HCT116 (cell line): ENCODE results near the gene MOV10L1. TPM values are rescaled to one million over a fixed set of nuclear protein-coding genes. Genes with fewer than 3 reads are reported as not detected.

Experiments
- ATAC-seq: fragments of 200-7000 bp; cut with Tn5 transposase; 2 replicates; pipeline ENCODE4 v1.9.1; 2020; ENCODE audit warnings: mild to moderate bottlenecking, moderate library complexity
- BruUV-seq: library from RNA; stranded (reverse); fragments of 400-500 nt; replicated peaks from 2 replicates; lab custom pipeline; 2021; lab: Mats Ljungman, UMichigan
- CTCF ChIA-PET: fragments of 300-600 bp; sonication (Branson Sonifier 250); formaldehyde crosslinking; loops from one replicate; lab custom pipeline; 2021; ENCODE audit warnings: antibody characterized with exemption; lab: Charles Lee
- POLR2A ChIA-PET: fragments of 300-600, 350-600 bp; sonication (Branson Sonifier 250); formaldehyde crosslinking; loops from one replicate; lab custom pipeline; 2021; ENCODE audit warnings: antibody characterized with exemption; lab: Charles Lee
- RAD21 ChIA-PET, 2 experiments: fragments of 300-600 bp; sonication (Branson Sonifier 250); formaldehyde crosslinking; loops; one replicate each; lab custom pipeline; 2023; ENCODE audit warnings: low total read pairs in 2 of 2; ENCODE audit not compliant: uncharacterized antibody in 2 of 2, unreplicated experiment in 2 of 2, low non-redundant PET in 1 of 2; lab: Charles Lee
- DNase-seq: peaks from one replicate; pipeline ENCODE4 v3.0.0-alpha.2; 2010; ENCODE audit warnings: low read depth, low spot score
- H2AFZ ChIP-seq: fragments of 200-600 bp; shearing (Covaris generic), sonication (generic); 2 replicates; pipeline ENCODE4 v1.6.1; 2017; ENCODE audit warnings: low read depth, mixed run types, mixed read lengths, antibody characterized with exemption, low read length; ENCODE audit not compliant: poor library complexity, severe bottlenecking
- H3K27ac ChIP-seq: 2 replicates; pipeline ENCODE4 v1.5.1; 2012; ENCODE audit warnings: low read depth, low read length
- H3K27me3 ChIP-seq: fragments of 200-600 bp; sonication (generic); 2 replicates; pipeline ENCODE4 v1.6.1; 2016; ENCODE audit warnings: mixed run types, low read length, mixed read lengths; ENCODE audit not compliant: insufficient read depth
- H3K36me3 ChIP-seq, 2 experiments: fragments of 200-500 bp in 1 of 2; fragments of 200-600 bp in 1 of 2; sonication (Bioruptor generic) in 1 of 2; sonication (generic) in 1 of 2; 2 replicates each; pipeline versions ENCODE4 v1.5.1 to v1.6.1; 2014 to 2016; ENCODE audit warnings: low read length in 2 of 2, inconsistent platforms in 1 of 2, mixed read lengths in 1 of 2, mixed run types in 1 of 2; ENCODE audit not compliant: insufficient read depth in 2 of 2, control insufficient read depth in 1 of 2
- H3K4me1 ChIP-seq, 2 experiments: fragments of 200-600 bp in 1 of 2; sonication (generic) in 1 of 2; 2 replicates each; pipeline versions ENCODE4 v1.5.1 to v1.6.1; 2012 to 2017; ENCODE audit warnings: low read length in 2 of 2, inconsistent platforms in 1 of 2, mild to moderate bottlenecking in 1 of 2, mixed read lengths in 1 of 2, mixed run types in 1 of 2, moderate library complexity in 1 of 2; ENCODE audit not compliant: insufficient read depth in 2 of 2, control insufficient read depth in 1 of 2
- H3K4me2 ChIP-seq: fragments of 200-600 bp; sonication (generic); 2 replicates; pipeline ENCODE4 v1.6.1; 2017; ENCODE audit warnings: mixed run types, low read length, mixed read lengths
- H3K4me3 ChIP-seq, 2 experiments: fragments of 200-600 bp in 1 of 2; sonication (generic) in 1 of 2; replicated peaks in 1 of 2; 2 replicates each; pipeline ENCODE4 v1.5.1; 2011 to 2016; ENCODE audit warnings: low read length in 2 of 2, control low read depth in 1 of 2, low read depth in 1 of 2, mild to moderate bottlenecking in 1 of 2, mixed read lengths in 1 of 2, mixed run types in 1 of 2
- H3K79me2 ChIP-seq: fragments of 200-600 bp; sonication (generic); 2 replicates; pipeline ENCODE4 v1.6.1; 2017; ENCODE audit warnings: mild to moderate bottlenecking, mixed run types, low read length, moderate library complexity, mixed read lengths; ENCODE audit not compliant: insufficient read depth
- H3K9ac ChIP-seq: fragments of 200-600 bp; sonication (generic); 2 replicates; pipeline ENCODE4 v1.6.1; 2016; ENCODE audit warnings: low read length, mixed read lengths
- H3K9me2 ChIP-seq: fragments of 200-600 bp; sonication (generic), shearing (Covaris generic); 2 replicates; pipeline ENCODE4 v1.6.1; 2017; ENCODE audit warnings: mixed run types, mild to moderate bottlenecking, moderate library complexity; ENCODE audit not compliant: insufficient read depth
- H3K9me3 ChIP-seq, 2 experiments: fragments of 200-500 bp in 1 of 2; fragments of 200-600 bp in 1 of 2; sonication (Bioruptor generic) in 1 of 2; sonication (generic) in 1 of 2; 2 replicates each; pipeline ENCODE4 v1.6.1; 2014 to 2017; ENCODE audit warnings: low read length in 2 of 2, mixed read lengths in 2 of 2, inconsistent platforms in 1 of 2, low read depth in 1 of 2, mild to moderate bottlenecking in 1 of 2, mixed run types in 1 of 2, moderate library complexity in 1 of 2; ENCODE audit not compliant: control insufficient read depth in 1 of 2, insufficient read depth in 1 of 2
- H4K20me1 ChIP-seq: fragments of 200-600 bp; sonication (generic), shearing (Covaris generic); 2 replicates; pipeline ENCODE4 v1.6.1; 2017; ENCODE audit warnings: mixed run types, mild to moderate bottlenecking, moderate library complexity; ENCODE audit not compliant: insufficient read depth
- CEBPB ChIP-seq: IDR thresholded peaks from 2 replicates; pipeline ENCODE4 v1.6.1; 2012; ENCODE audit warnings: low read depth
- EGR1 ChIP-seq: IDR thresholded peaks from 2 replicates; pipeline ENCODE4 v1.6.1; 2012; ENCODE audit warnings: low read depth
- ELF1 ChIP-seq: IDR thresholded peaks from 2 replicates; pipeline ENCODE4 v1.6.1; 2012; ENCODE audit warnings: low read depth, borderline replicate concordance
- EZH2 ChIP-seq: fragments of 200-600 bp; sonication (generic); IDR thresholded peaks from 2 replicates; pipeline ENCODE4 v1.6.1; 2017; ENCODE audit warnings: antibody characterized with exemption, mixed run types
- EZH2phosphoT487 ChIP-seq: fragments of 200-600 bp; IDR thresholded peaks from 2 replicates; pipeline ENCODE4 v1.6.1; 2018; ENCODE audit warnings: antibody characterized with exemption, borderline replicate concordance
- JUND ChIP-seq: IDR thresholded peaks from 2 replicates; pipeline ENCODE4 v1.6.1; 2012
- POLR2A ChIP-seq: IDR thresholded peaks from 2 replicates; pipeline ENCODE4 v1.7.0; 2011; ENCODE audit warnings: borderline replicate concordance; ENCODE audit not compliant: insufficient read depth, insufficient read length; ENCODE audit errors: extremely low read depth
- POLR2AphosphoS5 ChIP-seq: IDR thresholded peaks from 2 replicates; pipeline ENCODE4 v1.6.1; 2011; ENCODE audit warnings: mild to moderate bottlenecking, low read depth, low read length, moderate library complexity
- SP1 ChIP-seq: IDR thresholded peaks from 2 replicates; pipeline ENCODE4 v1.6.1; 2012; ENCODE audit warnings: low read depth
- YY1 ChIP-seq: IDR thresholded peaks from 2 replicates; pipeline ENCODE4 v1.6.1; 2011; ENCODE audit warnings: low read length, low read depth, moderate library complexity, mild to moderate bottlenecking; ENCODE audit not compliant: insufficient replicate concordance; ENCODE audit errors: extremely low read depth
- ZFX ChIP-seq: fragments of 450-650 bp; IDR thresholded peaks from 2 replicates; pipeline ENCODE4 v1.6.1; 2017
- ZNF274 ChIP-seq: fragments of 200-500 bp; sonication (Bioruptor generic); IDR thresholded peaks from 2 replicates; pipeline ENCODE4 v1.6.1; 2014; ENCODE audit warnings: mild to moderate bottlenecking, low read depth, low read length, inconsistent platforms
- intact Hi-C: fragments of 100-400 bp; cut with micrococcal nuclease; formaldehyde crosslinking; loops from 2 replicates; pipeline ENCODE4 v1.10.0; 2022
- total RNA-seq: library from RNA; stranded (reverse); gene quantifications from one replicate; pipeline ENCODE4 v1.2.1, GENCODE V29; 2021; ENCODE audit not compliant: unreplicated experiment
- TF ChIP-seq, protein P1 (sequence below), 3 experiments: fragments of 200-600 bp in 1 of 3; sonication (generic) in 1 of 3; IDR thresholded peaks in 2 of 3; conservative IDR thresholded peaks in 1 of 3; 2 replicates each; pipeline ENCODE4 v1.5.1; 2012 to 2017; ENCODE audit warnings: low read depth in 2 of 3, low read length in 2 of 3, antibody characterized with exemption in 1 of 3, borderline replicate concordance in 1 of 3, control low read depth in 1 of 3, mild to moderate bottlenecking in 1 of 3, mixed read lengths in 1 of 3, mixed run types in 1 of 3, moderate library complexity in 1 of 3; ENCODE audit not compliant: insufficient read depth in 1 of 3
- TF ChIP-seq, protein P2 (sequence below): IDR thresholded peaks from 2 replicates; pipeline ENCODE4 v1.6.1; 2011; ENCODE audit warnings: mild to moderate bottlenecking, low read length, moderate library complexity; ENCODE audit not compliant: insufficient replicate concordance; ENCODE audit errors: extremely low read depth
- TF ChIP-seq, protein P3 (sequence below): IDR thresholded peaks from 2 replicates; pipeline ENCODE4 v1.6.1; 2012
- TF ChIP-seq, protein P4 (sequence below): IDR thresholded peaks from 2 replicates; pipeline ENCODE4 v1.6.1; 2012; ENCODE audit warnings: low read depth

MOV10L1 gene
- total RNA-seq, 1 experiment from 2014 or later, result not detected

DNA sequence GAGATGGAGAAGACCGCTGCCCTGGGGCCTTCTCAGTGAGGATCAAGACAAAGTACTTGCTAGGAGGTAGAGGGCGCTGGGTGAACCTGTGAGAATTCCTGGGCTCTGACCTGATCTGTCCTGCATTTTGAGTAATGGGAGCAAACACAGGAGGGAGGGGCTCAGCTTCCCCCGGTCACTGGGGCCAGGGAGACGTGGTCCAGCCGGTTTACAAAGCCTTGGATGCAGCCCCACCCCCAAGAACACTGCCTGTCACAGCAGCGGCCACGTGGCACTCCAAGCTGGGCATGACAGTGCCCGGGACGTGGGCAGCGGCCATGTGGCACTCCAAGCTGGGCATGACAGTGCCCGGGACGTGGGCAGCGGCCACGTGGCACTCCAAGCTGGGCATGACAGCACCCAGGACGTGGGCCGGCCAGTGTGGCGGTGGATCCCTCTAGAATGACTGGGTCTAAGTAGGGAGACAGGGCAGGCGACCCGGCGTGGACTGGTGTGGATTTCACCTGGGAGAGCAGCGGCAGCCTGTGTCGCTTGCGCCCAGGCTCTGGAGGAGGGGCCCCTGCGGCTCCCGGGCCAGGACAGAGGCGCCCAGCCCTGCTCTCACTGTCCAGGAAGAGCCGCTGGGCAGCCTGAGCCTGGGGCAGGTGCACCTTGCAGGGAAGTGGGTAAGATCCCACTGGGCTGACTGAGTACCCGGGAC, 29.2 kb upstream of the MOV10L1 start (continued):
- no peak for TF ChIP-seq CEBPB
- TF ChIP-seq YY1, result no peak
- TF ChIP-seq, protein P1, sequence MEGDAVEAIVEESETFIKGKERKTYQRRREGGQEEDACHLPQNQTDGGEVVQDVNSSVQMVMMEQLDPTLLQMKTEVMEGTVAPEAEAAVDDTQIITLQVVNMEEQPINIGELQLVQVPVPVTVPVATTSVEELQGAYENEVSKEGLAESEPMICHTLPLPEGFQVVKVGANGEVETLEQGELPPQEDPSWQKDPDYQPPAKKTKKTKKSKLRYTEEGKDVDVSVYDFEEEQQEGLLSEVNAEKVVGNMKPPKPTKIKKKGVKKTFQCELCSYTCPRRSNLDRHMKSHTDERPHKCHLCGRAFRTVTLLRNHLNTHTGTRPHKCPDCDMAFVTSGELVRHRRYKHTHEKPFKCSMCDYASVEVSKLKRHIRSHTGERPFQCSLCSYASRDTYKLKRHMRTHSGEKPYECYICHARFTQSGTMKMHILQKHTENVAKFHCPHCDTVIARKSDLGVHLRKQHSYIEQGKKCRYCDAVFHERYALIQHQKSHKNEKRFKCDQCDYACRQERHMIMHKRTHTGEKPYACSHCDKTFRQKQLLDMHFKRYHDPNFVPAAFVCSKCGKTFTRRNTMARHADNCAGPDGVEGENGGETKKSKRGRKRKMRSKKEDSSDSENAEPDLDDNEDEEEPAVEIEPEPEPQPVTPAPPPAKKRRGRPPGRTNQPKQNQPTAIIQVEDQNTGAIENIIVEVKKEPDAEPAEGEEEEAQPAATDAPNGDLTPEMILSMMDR (IDR thresholded peaks at IDR 0.05 in 2 of 3, conservative IDR thresholded peaks at IDR 0.05 in 1 of 3; ENCODE audit: borderline replicate concordance in 1 of 3, insufficient read depth in 1 of 3, low read depth in 2 of 3, low read length in 2 of 3), result no peak

DNA sequence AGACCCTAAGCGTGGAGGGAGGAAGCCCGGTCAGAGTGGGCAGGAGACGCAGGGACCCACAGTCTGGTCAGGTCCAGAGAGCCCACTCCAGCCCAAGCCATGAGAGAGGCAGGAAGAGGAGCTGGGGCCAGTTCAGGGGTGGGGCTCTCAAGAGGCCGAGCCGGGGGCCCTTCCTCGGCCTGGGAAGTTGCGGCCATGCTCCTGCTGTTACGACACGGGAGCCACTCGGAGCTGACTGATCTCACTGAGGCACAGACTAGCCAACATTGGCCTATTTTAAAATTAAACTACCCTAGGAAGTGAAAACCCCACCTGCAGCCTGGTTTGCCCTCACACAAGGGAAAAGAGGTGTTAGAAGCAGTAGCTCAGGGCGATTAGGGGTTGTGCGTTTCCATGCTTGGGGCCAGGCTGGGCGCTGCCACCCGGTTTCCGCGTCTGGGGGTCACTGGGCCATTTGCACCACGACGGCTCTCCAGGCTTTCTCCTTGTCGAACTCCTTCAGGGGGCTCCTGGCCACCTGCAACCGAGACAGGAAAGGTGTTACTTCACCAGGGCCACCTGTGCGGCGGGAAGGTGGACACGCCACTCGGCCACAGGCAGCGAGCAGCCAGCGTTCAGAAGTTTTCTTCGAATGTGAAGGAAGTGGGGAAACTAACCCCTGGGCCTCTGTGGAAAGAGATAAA, 28.5 kb upstream of the MOV10L1 start:
- CTCF ChIA-PET, result no interaction called here
- Histone ChIP-seq H2AFZ (no peak overlapping the region), H4K20me1 (no peaks in the 10 kb centered on the region), H3K9ac (no peak overlapping the region), H3K36me3 (no peaks in the 10 kb centered on the region), H3K27me3 (no peaks in the 10 kb centered on the region), H3K9me3 (no peaks in the 10 kb centered on the region), H3K27ac (no peak overlapping the region), H3K4me2 (no peak overlapping the region), H3K9me2 (no peaks in the 10 kb centered on the region), H3K79me2 (no peaks in the 10 kb centered on the region), H3K4me3 (no peak overlapping the region), H3K4me1 (no peaks in the 10 kb centered on the region)
- intact Hi-C loops, result no loop called here
- RAD21 ChIA-PET, result no interaction called here
- POLR2A ChIA-PET, result no interaction called here
- DNase-seq (no peak), ATAC-seq (no peak)
- no TSS peak for BruUV-seq
- no peak for TF ChIP-seq SP1
- TF ChIP-seq EZH2phosphoT487, result no peak
- TF ChIP-seq ZFX, result no peak
- TF ChIP-seq, protein P2, sequence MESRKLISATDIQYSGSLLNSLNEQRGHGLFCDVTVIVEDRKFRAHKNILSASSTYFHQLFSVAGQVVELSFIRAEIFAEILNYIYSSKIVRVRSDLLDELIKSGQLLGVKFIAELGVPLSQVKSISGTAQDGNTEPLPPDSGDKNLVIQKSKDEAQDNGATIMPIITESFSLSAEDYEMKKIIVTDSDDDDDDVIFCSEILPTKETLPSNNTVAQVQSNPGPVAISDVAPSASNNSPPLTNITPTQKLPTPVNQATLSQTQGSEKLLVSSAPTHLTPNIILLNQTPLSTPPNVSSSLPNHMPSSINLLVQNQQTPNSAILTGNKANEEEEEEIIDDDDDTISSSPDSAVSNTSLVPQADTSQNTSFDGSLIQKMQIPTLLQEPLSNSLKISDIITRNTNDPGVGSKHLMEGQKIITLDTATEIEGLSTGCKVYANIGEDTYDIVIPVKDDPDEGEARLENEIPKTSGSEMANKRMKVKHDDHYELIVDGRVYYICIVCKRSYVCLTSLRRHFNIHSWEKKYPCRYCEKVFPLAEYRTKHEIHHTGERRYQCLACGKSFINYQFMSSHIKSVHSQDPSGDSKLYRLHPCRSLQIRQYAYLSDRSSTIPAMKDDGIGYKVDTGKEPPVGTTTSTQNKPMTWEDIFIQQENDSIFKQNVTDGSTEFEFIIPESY, result no peak
- TF ChIP-seq ELF1, result no peak
- TF ChIP-seq EGR1, result no peak
- TF ChIP-seq POLR2A, result no peak
- TF ChIP-seq CEBPB, result no peak
- TF ChIP-seq YY1, result no peak
- no peak for TF ChIP-seq ZNF274
- TF ChIP-seq, protein P3, sequence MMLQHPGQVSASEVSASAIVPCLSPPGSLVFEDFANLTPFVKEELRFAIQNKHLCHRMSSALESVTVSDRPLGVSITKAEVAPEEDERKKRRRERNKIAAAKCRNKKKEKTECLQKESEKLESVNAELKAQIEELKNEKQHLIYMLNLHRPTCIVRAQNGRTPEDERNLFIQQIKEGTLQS, result no peak
- TF ChIP-seq, protein P4, sequence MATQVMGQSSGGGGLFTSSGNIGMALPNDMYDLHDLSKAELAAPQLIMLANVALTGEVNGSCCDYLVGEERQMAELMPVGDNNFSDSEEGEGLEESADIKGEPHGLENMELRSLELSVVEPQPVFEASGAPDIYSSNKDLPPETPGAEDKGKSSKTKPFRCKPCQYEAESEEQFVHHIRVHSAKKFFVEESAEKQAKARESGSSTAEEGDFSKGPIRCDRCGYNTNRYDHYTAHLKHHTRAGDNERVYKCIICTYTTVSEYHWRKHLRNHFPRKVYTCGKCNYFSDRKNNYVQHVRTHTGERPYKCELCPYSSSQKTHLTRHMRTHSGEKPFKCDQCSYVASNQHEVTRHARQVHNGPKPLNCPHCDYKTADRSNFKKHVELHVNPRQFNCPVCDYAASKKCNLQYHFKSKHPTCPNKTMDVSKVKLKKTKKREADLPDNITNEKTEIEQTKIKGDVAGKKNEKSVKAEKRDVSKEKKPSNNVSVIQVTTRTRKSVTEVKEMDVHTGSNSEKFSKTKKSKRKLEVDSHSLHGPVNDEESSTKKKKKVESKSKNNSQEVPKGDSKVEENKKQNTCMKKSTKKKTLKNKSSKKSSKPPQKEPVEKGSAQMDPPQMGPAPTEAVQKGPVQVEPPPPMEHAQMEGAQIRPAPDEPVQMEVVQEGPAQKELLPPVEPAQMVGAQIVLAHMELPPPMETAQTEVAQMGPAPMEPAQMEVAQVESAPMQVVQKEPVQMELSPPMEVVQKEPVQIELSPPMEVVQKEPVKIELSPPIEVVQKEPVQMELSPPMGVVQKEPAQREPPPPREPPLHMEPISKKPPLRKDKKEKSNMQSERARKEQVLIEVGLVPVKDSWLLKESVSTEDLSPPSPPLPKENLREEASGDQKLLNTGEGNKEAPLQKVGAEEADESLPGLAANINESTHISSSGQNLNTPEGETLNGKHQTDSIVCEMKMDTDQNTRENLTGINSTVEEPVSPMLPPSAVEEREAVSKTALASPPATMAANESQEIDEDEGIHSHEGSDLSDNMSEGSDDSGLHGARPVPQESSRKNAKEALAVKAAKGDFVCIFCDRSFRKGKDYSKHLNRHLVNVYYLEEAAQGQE, result no peak
- no peak for TF ChIP-seq EZH2
- TF ChIP-seq JUND, result no peak
- TF ChIP-seq POLR2AphosphoS5, result no peak
